HepG2 (cell line): ENCODE results near the gene KAZALD1. TPM values are rescaled to one million over a fixed set of nuclear protein-coding genes. Genes with fewer than 3 reads are reported as not detected.

Experiments
- ATAC-seq: fragments of 200-7000 bp; cut with Tn5 transposase; 3 replicates; pipeline ENCODE4 v1.9.1; 2020; ENCODE audit warnings: mild to moderate bottlenecking, moderate library complexity
- BruUV-seq: library from RNA; stranded (reverse); fragments of 400-500 nt; replicated peaks from 2 replicates; lab custom pipeline; 2021; lab: Mats Ljungman, UMichigan
- CTCF ChIA-PET: fragments of 300-600 bp; formaldehyde crosslinking; extraction: SDS; loops from one replicate; lab custom pipeline; 2021; ENCODE audit warnings: low total read pairs, inconsistent platforms, low intra/inter-chr PET ratio; lab: Yijun Ruan, JAX
- POLR2A ChIA-PET: fragments of 350-600 bp; sonication (Branson Sonifier 250); formaldehyde crosslinking; loops from one replicate; lab custom pipeline; 2020; ENCODE audit warnings: antibody characterized with exemption, inconsistent platforms; lab: Yijun Ruan, JAX
- DNase-seq: peaks from one replicate; pipeline ENCODE4 v3.0.0-alpha.2; 2015; ENCODE audit warnings: low spot score
- FAIRE-seq: peaks from 3 replicates; lab custom pipeline; 2011; peaks lifted over from hg19 to GRCh38; lab: Jason Lieb, UNC
- H2AFZ ChIP-seq: one replicate; pipeline ENCODE4 v1.6.1; 2011; ENCODE audit warnings: low read length, inconsistent platforms
- H3K27ac ChIP-seq: fragments of 300-600 bp; 3 replicates; pipeline ENCODE4 v1.8.0; 2011; ENCODE audit warnings: mixed run types, mild to moderate bottlenecking, mixed read lengths, low read length, inconsistent platforms; ENCODE audit not compliant: insufficient read depth; ENCODE audit errors: extremely low read length
- H3K27me3 ChIP-seq, 2 experiments: fragments of 200-600 bp in 1 of 2; 2 replicates in 1 of 2; 3 replicates in 1 of 2; pipeline versions ENCODE4 v1.6.0 to v1.8.0; 2011; ENCODE audit warnings: low read length in 2 of 2, mild to moderate bottlenecking in 2 of 2, moderate library complexity in 2 of 2, inconsistent platforms in 1 of 2; ENCODE audit not compliant: insufficient read depth in 2 of 2, control insufficient read depth in 1 of 2
- H3K36me3 ChIP-seq, 2 experiments: fragments of 200-600 bp in 1 of 2; replicated peaks in 1 of 2; 2 replicates in 1 of 2; 3 replicates in 1 of 2; pipeline versions ENCODE4 v1.5.1 to v1.8.0; 2011; ENCODE audit warnings: low read length in 2 of 2, inconsistent platforms in 1 of 2; ENCODE audit not compliant: insufficient read depth in 2 of 2, control insufficient read depth in 1 of 2
- H3K4me1 ChIP-seq: 2 replicates; pipeline ENCODE4 v1.5.1; 2012; ENCODE audit warnings: low read length, inconsistent platforms; ENCODE audit not compliant: insufficient read depth
- H3K4me2 ChIP-seq: 2 replicates; pipeline ENCODE4 v1.6.0; 2011; ENCODE audit warnings: low read depth, low read length, inconsistent platforms
- H3K4me3 ChIP-seq, 3 experiments: fragments of 200-600 bp in 1 of 3; sonication (generic), shearing (Covaris generic) in 1 of 3; replicated peaks in 1 of 3; 2 replicates each; pipeline ENCODE4 v1.5.1; 2011 to 2016; ENCODE audit warnings: low read length in 3 of 3, inconsistent platforms in 2 of 3, low read depth in 2 of 3, mild to moderate bottlenecking in 2 of 3, control low read depth in 1 of 3, mixed read lengths in 1 of 3; ENCODE audit not compliant: insufficient read depth in 1 of 3
- H3K79me2 ChIP-seq: one replicate; pipeline ENCODE4 v1.6.1; 2011; ENCODE audit warnings: low read length, inconsistent platforms; ENCODE audit not compliant: insufficient read depth
- H3K9ac ChIP-seq: 2 replicates; pipeline ENCODE4 v1.6.0; 2011; ENCODE audit warnings: mild to moderate bottlenecking, low read depth, low read length, inconsistent platforms; ENCODE audit not compliant: insufficient read depth
- H3K9me3 ChIP-seq: 2 replicates; pipeline ENCODE4 v1.5.1; 2012; ENCODE audit warnings: mild to moderate bottlenecking, low read length
- H4K20me1 ChIP-seq: 2 replicates; pipeline ENCODE4 v1.6.0; 2011; ENCODE audit warnings: inconsistent platforms, mild to moderate bottlenecking, low read length, moderate library complexity; ENCODE audit not compliant: insufficient read depth
- HMG20A ChIP-seq: IDR thresholded peaks from 2 replicates; pipeline ENCODE4 v1.6.1; 2016; ENCODE audit warnings: borderline replicate concordance
- KAT8 ChIP-seq: IDR thresholded peaks from 2 replicates; pipeline ENCODE4 v1.6.1; 2016; ENCODE audit warnings: missing genetic modification reagents, missing compliant biosample characterization
- MXD3 ChIP-seq: IDR thresholded peaks from 2 replicates; pipeline ENCODE4 v1.6.1; 2016; ENCODE audit warnings: mild to moderate bottlenecking, missing biosample characterization, missing genetic modification reagents
- NCOA5 ChIP-seq: sonication (generic); formaldehyde crosslinking; IDR thresholded peaks from 2 replicates; pipeline ENCODE4 v1.4.0; 2020; ENCODE audit warnings: missing genetic modification reagents
- NFATC3 ChIP-seq: sonication (generic); formaldehyde crosslinking; IDR thresholded peaks from 2 replicates; pipeline ENCODE4 v1.5.1; 2020; ENCODE audit warnings: mild to moderate bottlenecking, missing genetic modification reagents
- SNAPC2 ChIP-seq: sonication (generic); formaldehyde crosslinking; IDR thresholded peaks from 2 replicates; pipeline ENCODE4 v1.8.1; 2022; ENCODE audit warnings: mild to moderate bottlenecking, missing genetic modification reagents
- STAG1 ChIP-seq: sonication (generic); formaldehyde crosslinking; IDR thresholded peaks from 2 replicates; pipeline ENCODE4 v1.4.0; 2020; ENCODE audit warnings: missing genetic modification reagents
- THAP8 ChIP-seq: sonication (generic); formaldehyde crosslinking; IDR thresholded peaks from 2 replicates; pipeline ENCODE4 v1.5.1; 2020; ENCODE audit warnings: missing genetic modification reagents, mild to moderate bottlenecking, borderline replicate concordance
- ZNF546 ChIP-seq: sonication (generic); formaldehyde crosslinking; conservative IDR thresholded peaks from 2 replicates; pipeline ENCODE4 v1.8.1; 2023; ENCODE audit warnings: mild to moderate bottlenecking, missing genetic modification reagents
- ZNF660 ChIP-seq: sonication (generic); formaldehyde crosslinking; IDR thresholded peaks from 2 replicates; pipeline ENCODE4 v1.5.1; 2020; ENCODE audit warnings: mild to moderate bottlenecking, low read depth, missing genetic modification reagents, borderline replicate concordance
- ZNF770 ChIP-seq: sonication (generic); formaldehyde crosslinking; IDR thresholded peaks from 2 replicates; pipeline ENCODE4 v1.5.0; 2020; ENCODE audit warnings: mild to moderate bottlenecking, missing genetic modification reagents
- WGBS: methylation state at CpG from one replicate; pipeline ENCODE4 v1.1.6; 2017; ENCODE audit warnings: low lambda C conversion rate; 5-methylcytosine and 5-hydroxymethylcytosine counted together
- in situ Hi-C: cut with HindIII; loops from 2 replicates; pipeline ENCODE4 v1.10.0; 2017; ENCODE audit warnings: low pct_unique_long_range_greater_than_20kb; ENCODE audit not compliant: extremely low pct_ligation_motif_present
- intact Hi-C: fragments of 100-400 bp; cut with micrococcal nuclease; formaldehyde crosslinking; loops from one replicate; pipeline ENCODE4 v1.10.0; 2022; ENCODE audit not compliant: unreplicated experiment
- polyA plus RNA-seq, 8 experiments: library from polyadenylated mRNA; depleted of rRNA in 3 of 8; stranded (reverse) in 7 of 8; unstranded in 1 of 8; fragments of >200 nt; fragmentation: Illumina TruSeq in 4 of 8; extraction: Trizol in 4 of 8; gene quantifications; 2 replicates each; pipeline versions ENCODE4 v1.2.1 to v1.2.3, GENCODE V29; 2011 to 2016; ENCODE audit warnings: low read depth in 4 of 8, missing spikeins in 1 of 8, mixed read lengths in 1 of 8; ENCODE audit not compliant: insufficient read depth in 1 of 8
- total RNA-seq, 5 experiments: library from RNA; depleted of rRNA; stranded (reverse); fragments of >200 nt; fragmentation: Illumina TruSeq; extraction: Trizol; gene quantifications; 2 replicates each; pipeline ENCODE4 v1.2.3, GENCODE V29; 2016; ENCODE audit warnings: low read depth in 1 of 5
- TF ChIP-seq, protein P1 (sequence below): sonication (generic); formaldehyde crosslinking; IDR thresholded peaks from 2 replicates; pipeline ENCODE4 v1.5.1; 2020; ENCODE audit warnings: mild to moderate bottlenecking, missing genetic modification reagents, moderate library complexity
- TF ChIP-seq, protein P2 (sequence below): sonication (generic); formaldehyde crosslinking; IDR thresholded peaks from 2 replicates; pipeline ENCODE4 v1.4.0; 2020; ENCODE audit warnings: missing genetic modification reagents

The KAZALD1 gene
- total and polyA plus RNA-seq, 2 of the 13 experiments (the other 11 are each of a cell fraction or from before 2014, with no cell fraction given): 16.7 to 27.7 TPM

DNA sequence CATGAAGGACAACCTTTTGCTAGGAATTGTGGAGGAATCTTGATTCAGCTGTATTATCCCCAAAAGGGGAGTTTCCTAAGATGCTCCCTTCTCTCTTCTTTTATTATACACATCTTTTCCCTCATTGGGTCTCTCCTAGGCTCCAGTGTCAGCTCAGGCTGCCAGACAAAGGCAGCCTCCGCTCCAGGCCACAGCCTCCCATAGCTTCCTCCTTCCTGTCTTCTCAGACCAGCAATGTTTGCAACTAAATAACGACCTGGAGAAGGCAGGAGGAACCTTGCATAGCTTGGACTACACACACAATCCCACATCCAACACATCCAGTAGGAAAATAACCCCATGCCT lies 18.5 kb upstream of the KAZALD1 start:
- TSS peak; percentile 89 for BruUV-seq
- 2% methylated on average over 2 of the region's 2 CpGs for WGBS
- in situ Hi-C loops (no loop called here), intact Hi-C loops (no loop called here)
- Histone ChIP-seq H3K4me3 (peak overlapping the region; percentile 51 to 74 (median 52)), H3K9me3 (no peaks in the 10 kb centered on the region), H2AFZ (peak overlapping the region; percentile 12), H3K4me2 (peak overlapping the region; percentile 89), H3K36me3 (peaks cover 0 to 4% of the 10 kb centered on the region in 2 experiments; a peak in 2 of 5 replicates), H3K79me2 (no peaks in the 10 kb centered on the region), H3K4me1 (peaks cover 61% of the 10 kb centered on the region), H3K9ac (peak overlapping the region; percentile 78), H3K27ac (peak overlapping the region; percentile 87), H3K27me3 (no peaks in the 10 kb centered on the region; a peak in 1 of 5 replicates), H4K20me1 (no peaks in the 10 kb centered on the region)
- peak; percentile 3; the same call in 1 of the 3 replicates for ATAC-seq
- no peak for FAIRE-seq
- DNase-seq: no peak
- POLR2A ChIA-PET: interaction anchor here (0.7 to 5.9 kb wide), 15 partner anchors 8 to 98 kb away, joined by 3 to 141 read pairs (median 9); partner anchors contain the start of genes KAZALD1, PDZD7 and SFXN3
- CTCF ChIA-PET: interaction anchor here (0.7 to 4.2 kb wide), 2 partner anchors 24 to 26 kb away, joined by 3 to 45 read pairs; no protein-coding TSS in a partner anchor
- TF ChIP-seq ZNF546 (CRISPR knock-in tag) (no peak), ZNF770 (peak; percentile 91), MXD3 (CRISPR knock-in tag) (no peak), ZNF660 (CRISPR knock-in tag) (no peak), NCOA5 (no peak), NFATC3 (no peak), STAG1 (CRISPR knock-in tag) (no peak), SNAPC2 (CRISPR knock-in tag) (0 out of 2 replicates have a peak, but pooled peaks have one; percentile 48), HMG20A (CRISPR knock-in tag) (no peak), THAP8 (CRISPR knock-in tag) (no peak), KAT8 (CRISPR knock-in tag) (no peak)
- TF ChIP-seq, protein P1, sequence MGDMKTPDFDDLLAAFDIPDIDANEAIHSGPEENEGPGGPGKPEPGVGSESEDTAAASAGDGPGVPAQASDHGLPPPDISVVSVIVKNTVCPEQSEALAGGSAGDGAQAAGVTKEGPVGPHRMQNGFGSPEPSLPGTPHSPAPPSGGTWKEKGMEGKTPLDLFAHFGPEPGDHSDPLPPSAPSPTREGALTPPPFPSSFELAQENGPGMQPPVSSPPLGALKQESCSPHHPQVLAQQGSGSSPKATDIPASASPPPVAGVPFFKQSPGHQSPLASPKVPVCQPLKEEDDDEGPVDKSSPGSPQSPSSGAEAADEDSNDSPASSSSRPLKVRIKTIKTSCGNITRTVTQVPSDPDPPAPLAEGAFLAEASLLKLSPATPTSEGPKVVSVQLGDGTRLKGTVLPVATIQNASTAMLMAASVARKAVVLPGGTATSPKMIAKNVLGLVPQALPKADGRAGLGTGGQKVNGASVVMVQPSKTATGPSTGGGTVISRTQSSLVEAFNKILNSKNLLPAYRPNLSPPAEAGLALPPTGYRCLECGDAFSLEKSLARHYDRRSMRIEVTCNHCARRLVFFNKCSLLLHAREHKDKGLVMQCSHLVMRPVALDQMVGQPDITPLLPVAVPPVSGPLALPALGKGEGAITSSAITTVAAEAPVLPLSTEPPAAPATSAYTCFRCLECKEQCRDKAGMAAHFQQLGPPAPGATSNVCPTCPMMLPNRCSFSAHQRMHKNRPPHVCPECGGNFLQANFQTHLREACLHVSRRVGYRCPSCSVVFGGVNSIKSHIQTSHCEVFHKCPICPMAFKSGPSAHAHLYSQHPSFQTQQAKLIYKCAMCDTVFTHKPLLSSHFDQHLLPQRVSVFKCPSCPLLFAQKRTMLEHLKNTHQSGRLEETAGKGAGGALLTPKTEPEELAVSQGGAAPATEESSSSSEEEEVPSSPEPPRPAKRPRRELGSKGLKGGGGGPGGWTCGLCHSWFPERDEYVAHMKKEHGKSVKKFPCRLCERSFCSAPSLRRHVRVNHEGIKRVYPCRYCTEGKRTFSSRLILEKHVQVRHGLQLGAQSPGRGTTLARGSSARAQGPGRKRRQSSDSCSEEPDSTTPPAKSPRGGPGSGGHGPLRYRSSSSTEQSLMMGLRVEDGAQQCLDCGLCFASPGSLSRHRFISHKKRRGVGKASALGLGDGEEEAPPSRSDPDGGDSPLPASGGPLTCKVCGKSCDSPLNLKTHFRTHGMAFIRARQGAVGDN (CRISPR knock-in tag): peak; percentile 27; the same call in 1 of the 2 replicates
- TF ChIP-seq, protein P2, sequence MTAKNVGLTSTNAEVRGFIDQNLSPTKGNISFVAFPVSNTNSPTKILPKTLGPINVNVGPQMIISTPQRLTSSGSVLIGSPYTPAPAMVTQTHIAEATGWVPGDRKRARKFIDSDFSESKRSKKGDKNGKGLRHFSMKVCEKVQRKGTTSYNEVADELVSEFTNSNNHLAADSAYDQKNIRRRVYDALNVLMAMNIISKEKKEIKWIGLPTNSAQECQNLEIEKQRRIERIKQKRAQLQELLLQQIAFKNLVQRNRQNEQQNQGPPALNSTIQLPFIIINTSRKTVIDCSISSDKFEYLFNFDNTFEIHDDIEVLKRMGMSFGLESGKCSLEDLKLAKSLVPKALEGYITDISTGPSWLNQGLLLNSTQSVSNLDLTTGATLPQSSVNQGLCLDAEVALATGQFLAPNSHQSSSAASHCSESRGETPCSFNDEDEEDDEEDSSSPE: no peak
